Measurements from ENCODE around the gene B3GNT5. TPM values are rescaled to one million over a fixed set of nuclear protein-coding genes. Genes with fewer than 3 reads are reported as not detected.

B3GNT5 gene
- total and polyA plus RNA-seq, 2 of the 8 experiments (the other 6 are each of a cell fraction or from before 2014, with no cell fraction given): 2.4 to 9.7 TPM

DNA sequence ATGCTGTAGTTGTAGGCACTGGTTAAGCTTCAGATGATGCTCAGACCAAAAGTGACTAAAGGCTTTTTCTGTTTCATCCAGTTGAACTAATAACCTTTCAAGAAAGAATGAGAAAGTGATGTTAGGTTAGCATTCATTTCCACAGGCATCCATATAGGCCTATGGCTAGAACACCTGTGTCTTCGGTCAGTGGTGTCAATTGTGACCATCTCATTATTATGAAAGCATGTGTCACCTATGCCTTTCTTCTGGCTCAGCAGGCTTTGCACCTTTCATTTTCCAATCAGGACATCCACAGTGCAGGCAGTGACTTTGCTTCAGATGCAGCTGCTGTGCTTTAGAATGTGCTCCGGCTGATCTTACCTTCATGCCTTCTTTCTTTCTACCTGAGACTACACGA lies 57.9 kb downstream of the B3GNT5 start:
- CTCF ChIA-PET (ENCODE audit: partially characterized antibody): interaction anchor here (0.6 to 0.7 kb wide), 3 partner anchors 19 to 115 kb away, joined by 3 to 6 read pairs (median 3); no protein-coding TSS in a partner anchor
- Histone ChIP-seq H3K4me1 (replicated peaks in 1 of 4; ENCODE audit: control insufficient read depth in 3 of 4, insufficient read depth in 4 of 4, low read length in 3 of 4) (peaks cover 0 to 2% (median 0%) of the 10 kb centered on the region in 4 experiments; a peak in 1 of 7 replicates), H3K14ac (ENCODE audit: insufficient read length) (no peak overlapping the region), H2BK12ac (ENCODE audit: low read depth, low read length) (no peak overlapping the region), H3K9me3 (ENCODE audit: insufficient read depth in 2 of 2, low read depth in 1 of 2, low read length in 1 of 2) (no peaks in the 10 kb centered on the region), H3K4me3 (ENCODE audit: extremely low read depth in 1 of 4, insufficient read depth in 2 of 4, low read depth in 3 of 4, low read length in 4 of 4) (no peak overlapping the region), H2BK120ac (replicated peaks; ENCODE audit: low read depth, low read length) (no peak overlapping the region), H2BK15ac (ENCODE audit: low read length) (no peak overlapping the region), H3K9ac (replicated peaks in 1 of 4; ENCODE audit: extremely low read depth in 1 of 4, low read depth in 3 of 4, low read length in 3 of 4) (no peak overlapping the region), H3K4me2 (ENCODE audit: insufficient read depth in 1 of 2, low read depth in 2 of 2, low read length in 2 of 2) (no peak overlapping the region), H3K27me3 (replicated peaks in 1 of 4; ENCODE audit: control insufficient read depth in 3 of 4, extremely low read depth in 1 of 4, insufficient read depth in 3 of 4, low read length in 3 of 4) (no peaks in the 10 kb centered on the region), H3K18ac (ENCODE audit: extremely low read depth, low read length) (no peak overlapping the region), H3K4ac (replicated peaks; ENCODE audit: insufficient read length, low read depth, low read length) (no peak overlapping the region), H3K79me2 (ENCODE audit: control insufficient read depth in 1 of 2, insufficient read depth in 2 of 2, low read length in 2 of 2) (no peaks in the 10 kb centered on the region), H2BK20ac (ENCODE audit: low read length) (no peak overlapping the region), H3K23me2 (ENCODE audit: low read depth, low read length) (no peaks in the 10 kb centered on the region), H3K23ac (ENCODE audit: insufficient read length) (no peak overlapping the region), H4K5ac (ENCODE audit: insufficient read length, low read depth, low read length) (no peak overlapping the region), H4K20me1 (replicated peaks in 1 of 2; ENCODE audit: control insufficient read depth in 1 of 2, insufficient read depth in 2 of 2, low read length in 2 of 2) (no peaks in the 10 kb centered on the region), H2AFZ (ENCODE audit: low read length) (no peak overlapping the region), H3K36me3 (ENCODE audit: control insufficient read depth in 2 of 4, insufficient read depth in 4 of 4, low read length in 3 of 4) (peaks cover 0 to 20% (median 3%) of the 10 kb centered on the region in 4 experiments; a peak in 4 of 8 replicates), H3K27ac (ENCODE audit: low read depth, low read length) (no peak overlapping the region), H4K91ac (replicated peaks; ENCODE audit: insufficient read length, low read length) (no peak overlapping the region), H4K8ac (ENCODE audit: extremely low read depth, insufficient read depth, low read length) (no peak overlapping the region), H3K79me1 (ENCODE audit: low read depth, low read length) (no peaks in the 10 kb centered on the region), H2BK5ac (ENCODE audit: low read depth, low read length) (no peak overlapping the region), H3K56ac (replicated peaks; ENCODE audit: insufficient read length, low read depth, low read length) (no peak overlapping the region), H2AK5ac (ENCODE audit: low read depth, low read length) (no peak overlapping the region)
- POLR2A ChIA-PET (ENCODE audit: partially characterized antibody): no interaction called here
- TF ChIP-seq EP300 (IDR thresholded peaks at IDR 0.05; ENCODE audit: borderline replicate concordance in 1 of 2, low read depth in 2 of 2, low read length in 2 of 2) (no peak), CBX8 (IDR thresholded peaks at IDR 0.05; ENCODE audit: borderline replicate concordance, low read depth, low read length) (no peak), RBBP5 (IDR thresholded peaks at IDR 0.05; ENCODE audit: borderline replicate concordance, low read depth, low read length) (no peak), SIN3A (conservative IDR thresholded peaks at IDR 0.05 in 1 of 2, IDR thresholded peaks at IDR 0.05 in 1 of 2; ENCODE audit: low read depth in 1 of 2, low read length in 2 of 2) (no peak), GTF2F1 (IDR thresholded peaks at IDR 0.05; ENCODE audit: borderline replicate concordance, low read depth, low read length) (no peak), RNF2 (IDR thresholded peaks at IDR 0.05; ENCODE audit: borderline replicate concordance, low read depth, low read length, missing control alignments, poor library complexity, severe bottlenecking) (no peak), MAFK (IDR thresholded peaks at IDR 0.05; ENCODE audit: low read depth, low read length) (no peak), RFX5 (IDR thresholded peaks at IDR 0.05; ENCODE audit: borderline replicate concordance, low read depth, low read length) (no peak), SP2 (IDR thresholded peaks at IDR 0.05; ENCODE audit: low read length) (no peak), CHD1 (IDR thresholded peaks at IDR 0.05; ENCODE audit: low read depth, low read length) (no peak)
- TF ChIP-seq, protein P1, sequence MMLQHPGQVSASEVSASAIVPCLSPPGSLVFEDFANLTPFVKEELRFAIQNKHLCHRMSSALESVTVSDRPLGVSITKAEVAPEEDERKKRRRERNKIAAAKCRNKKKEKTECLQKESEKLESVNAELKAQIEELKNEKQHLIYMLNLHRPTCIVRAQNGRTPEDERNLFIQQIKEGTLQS (IDR thresholded peaks at IDR 0.05; ENCODE audit: insufficient read depth, low read depth, low read length): no peak
- TF ChIP-seq, protein P2, sequence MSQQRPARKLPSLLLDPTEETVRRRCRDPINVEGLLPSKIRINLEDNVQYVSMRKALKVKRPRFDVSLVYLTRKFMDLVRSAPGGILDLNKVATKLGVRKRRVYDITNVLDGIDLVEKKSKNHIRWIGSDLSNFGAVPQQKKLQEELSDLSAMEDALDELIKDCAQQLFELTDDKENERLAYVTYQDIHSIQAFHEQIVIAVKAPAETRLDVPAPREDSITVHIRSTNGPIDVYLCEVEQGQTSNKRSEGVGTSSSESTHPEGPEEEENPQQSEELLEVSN (IDR thresholded peaks at IDR 0.05): no peak
- DNase-seq (ENCODE audit: low read depth in 1 of 2, low spot score in 2 of 2) (no peak), FAIRE-seq (no peak)
- 89% methylated on average over 3 of the region's 3 CpGs; no CpG with 5 or more reads in 1 of the 2 experiments for WGBS, 2 experiments (ENCODE audit: extremely low coverage in 1 of 2, insufficient coverage in 1 of 2, insufficient read length in 1 of 2, insufficient replicate concordance in 2 of 2, low coverage in 1 of 2, low lambda C conversion rate in 2 of 2, missing lambda C conversion rate in 1 of 2)

Data from H1 (cell line).